Small intestine (tissue), 7 donors: Measurements from ENCODE around the gene COX19. TPM values are rescaled to one million over a fixed set of nuclear protein-coding genes. Genes with fewer than 3 reads are reported as not detected.
A peak's percentile ranks its signal among the peaks of the same experiment; 100 is the strongest.

Source experiments
- DNase-seq, 2 donors: peaks; one replicate each; pipeline versions ENCODE4 v3.0.0 to v3.0.0-alpha.2; 2013
- FAIRE-seq: peaks from 2 replicates; lab custom pipeline; 2012; peaks lifted over from hg19 to GRCh38; lab: Jason Lieb, UNC
- H3K27ac ChIP-seq, 3 donors: one replicate each; pipeline ENCODE4 v1.5.1; 2013; ENCODE audit warnings: low read length in 2 of 3, mild to moderate bottlenecking in 2 of 3, control low read depth in 1 of 3, inconsistent platforms in 1 of 3, low read depth in 1 of 3, moderate library complexity in 1 of 3
- H3K27me3 ChIP-seq, 3 donors: one replicate each; pipeline ENCODE4 v1.6.1; 2013; ENCODE audit warnings: low read length in 3 of 3, inconsistent platforms in 1 of 3; ENCODE audit not compliant: control insufficient read depth in 3 of 3, insufficient read depth in 3 of 3
- H3K36me3 ChIP-seq, 3 donors: one replicate each; pipeline ENCODE4 v1.6.1; 2013; ENCODE audit warnings: low read length in 3 of 3, inconsistent platforms in 1 of 3, low read depth in 1 of 3, mild to moderate bottlenecking in 1 of 3, moderate library complexity in 1 of 3; ENCODE audit not compliant: control insufficient read depth in 3 of 3, insufficient read depth in 2 of 3
- H3K4me1 ChIP-seq, 3 donors: one replicate each; pipeline ENCODE4 v1.6.1; 2013; ENCODE audit warnings: low read length in 2 of 3, inconsistent platforms in 1 of 3, low read depth in 1 of 3, mild to moderate bottlenecking in 1 of 3, moderate library complexity in 1 of 3; ENCODE audit not compliant: control insufficient read depth in 3 of 3, insufficient read depth in 2 of 3
- H3K4me3 ChIP-seq, 3 donors: one replicate each; pipeline ENCODE4 v1.5.1; 2013; ENCODE audit warnings: low read length in 3 of 3, control low read depth in 1 of 3, inconsistent platforms in 1 of 3, low read depth in 1 of 3, mild to moderate bottlenecking in 1 of 3, moderate library complexity in 1 of 3
- H3K9me3 ChIP-seq, 2 donors: one replicate each; pipeline ENCODE4 v1.6.1; 2013; ENCODE audit warnings: low read depth in 1 of 2, low read length in 1 of 2; ENCODE audit not compliant: control insufficient read depth in 2 of 2, insufficient read depth in 1 of 2
- WGBS, 3 donors: extraction: QIAGEN DNeasy Blood & Tissue Kit; methylation state at CpG; one replicate each; pipeline ENCODE4 v1.1.7; 2013; 5-methylcytosine and 5-hydroxymethylcytosine counted together
- polyA plus RNA-seq, 4 donors: library from polyadenylated mRNA; stranded (reverse) in 3 of 4; unstranded in 1 of 4; fragments of 200-250 nt in 3 of 4; fragments of 120-200 nt in 1 of 4; gene quantifications; one replicate each; pipeline versions ENCODE4 v1.2.1 to v1.2.3, GENCODE V29; 2013
- donor health status: healthy with polysubstance abuse.
- donor health status: control.
- donor health status: control.
- donor health status: Bipolar disorder and iron deficiency.
- donor health status: healthy.

The COX19 gene
- polyA plus RNA-seq, 4 donors = 8.9 to 41.6 (median 9.8) TPM

DNA sequence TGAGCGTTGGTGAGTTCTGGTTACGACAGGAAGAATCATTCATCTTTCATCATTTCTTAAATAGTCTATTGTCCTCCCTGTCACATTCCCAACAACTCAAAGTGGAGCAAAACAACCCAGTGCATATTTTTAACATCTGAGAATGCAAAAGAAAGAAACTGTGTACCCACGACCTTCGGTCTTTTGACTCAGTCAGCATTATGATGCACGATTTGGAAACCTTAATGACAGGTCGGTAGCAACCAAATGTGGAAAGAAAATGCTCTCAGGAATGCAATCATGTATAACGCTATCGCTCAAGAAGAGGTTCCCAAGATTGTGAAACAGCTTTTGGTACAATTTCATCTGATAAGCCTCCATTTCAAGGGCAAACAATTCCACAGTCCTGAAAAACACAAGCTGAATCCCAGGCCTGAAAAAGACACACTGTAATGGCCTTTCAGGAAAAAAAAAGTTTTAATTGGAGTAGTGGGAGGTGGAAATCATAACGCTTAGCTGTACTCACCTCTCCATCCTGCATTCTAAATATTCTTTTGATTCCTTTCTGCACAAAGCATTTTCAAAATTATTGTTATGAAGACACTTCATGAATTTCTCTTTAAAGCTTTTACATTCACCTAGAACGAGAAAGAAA, 2.6 kb downstream of the COX19 start:
- H3K36me3 ChIP-seq = peaks cover 6 to 48% (median 11%) of the 10 kb centered on the region in 3 donors
- H3K4me3 ChIP-seq = no peak overlapping the region
- no peaks in the 10 kb centered on the region for H3K27me3 ChIP-seq
- H3K9me3 ChIP-seq = no peaks in the 10 kb centered on the region
- H3K4me1 ChIP-seq = peaks cover 4 to 44% (median 10%) of the 10 kb centered on the region in 3 donors
- 29 to 62% (median 48%) methylated on average over 10 of the region's 10 CpGs for WGBS, 3 donors
- peak overlapping the region in 1 of 3 donors; percentile 52 for H3K27ac ChIP-seq
- DNase-seq (peak; percentile 57 to 61), FAIRE-seq (no peak)

DNA sequence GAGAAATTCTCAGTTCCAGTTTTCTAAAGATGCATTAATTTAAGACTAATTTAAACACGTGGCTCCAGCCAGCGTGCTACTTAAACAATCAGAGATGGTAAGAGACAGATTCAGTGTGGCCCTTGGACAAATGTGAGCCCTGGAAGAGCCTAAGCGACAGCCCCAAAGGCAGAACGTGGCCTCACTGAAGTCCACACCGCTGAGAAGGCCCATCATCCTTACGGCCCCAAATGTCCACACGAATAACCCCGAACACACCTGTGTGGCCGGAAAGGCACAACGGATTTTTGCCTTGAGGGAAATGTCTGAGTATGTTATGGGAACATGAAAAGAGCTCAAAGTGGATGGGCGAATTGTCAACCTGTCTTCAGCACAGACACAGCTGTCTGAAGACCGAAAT, 3.2 kb downstream of the COX19 start:
- WGBS, 3 donors = 82 to 89% (median 89%) methylated on average over 12 of the region's 12 CpGs
- FAIRE-seq = no peak
- H3K4me1 ChIP-seq = peaks cover 4 to 39% (median 10%) of the 10 kb centered on the region in 3 donors

DNA sequence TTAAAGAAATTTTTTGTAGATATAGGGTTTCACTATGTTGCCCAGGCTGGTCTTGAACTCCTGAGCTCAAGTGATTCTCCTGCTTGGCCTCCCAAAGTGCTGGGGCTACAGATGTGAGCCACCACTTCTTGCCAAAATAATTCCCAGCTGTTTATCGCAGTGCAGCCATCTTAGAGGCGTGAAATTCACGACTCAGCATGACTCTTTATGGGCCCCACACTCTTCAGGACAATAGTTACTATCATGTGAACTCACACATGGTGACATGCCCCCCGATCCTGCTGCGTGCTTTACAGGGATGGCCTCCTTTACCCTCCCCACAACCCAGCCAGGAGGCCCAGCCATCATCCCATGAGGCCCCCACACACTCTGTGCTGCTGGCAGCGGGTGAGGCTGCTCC, 4.6 kb downstream of the COX19 start:
- DNase-seq (no peak), FAIRE-seq (no peak)
- peaks cover 0 to 25% (median 8%) of the 10 kb centered on the region in 3 donors for H3K4me1 ChIP-seq
- no peak overlapping the region for H3K27ac ChIP-seq
- H3K4me3 ChIP-seq = no peak overlapping the region
- no peaks in the 10 kb centered on the region for H3K27me3 ChIP-seq
- no peaks in the 10 kb centered on the region for H3K9me3 ChIP-seq
- H3K36me3 ChIP-seq = peaks cover 14 to 65% (median 14%) of the 10 kb centered on the region in 3 donors
- 84 to 93% (median 90%) methylated on average over 6 of the region's 6 CpGs for WGBS, 3 donors

More for the DNA sequence above, 3.2 kb downstream of the COX19 start:
- Histone ChIP-seq H3K4me3 (no peak overlapping the region), H3K27me3 (no peaks in the 10 kb centered on the region), H3K27ac (peak overlapping the region in 1 of 3 donors; percentile 22), H3K9me3 (no peaks in the 10 kb centered on the region), H3K36me3 (peaks cover 11 to 55% (median 11%) of the 10 kb centered on the region in 3 donors)
- DNase-seq = no peak

DNA sequence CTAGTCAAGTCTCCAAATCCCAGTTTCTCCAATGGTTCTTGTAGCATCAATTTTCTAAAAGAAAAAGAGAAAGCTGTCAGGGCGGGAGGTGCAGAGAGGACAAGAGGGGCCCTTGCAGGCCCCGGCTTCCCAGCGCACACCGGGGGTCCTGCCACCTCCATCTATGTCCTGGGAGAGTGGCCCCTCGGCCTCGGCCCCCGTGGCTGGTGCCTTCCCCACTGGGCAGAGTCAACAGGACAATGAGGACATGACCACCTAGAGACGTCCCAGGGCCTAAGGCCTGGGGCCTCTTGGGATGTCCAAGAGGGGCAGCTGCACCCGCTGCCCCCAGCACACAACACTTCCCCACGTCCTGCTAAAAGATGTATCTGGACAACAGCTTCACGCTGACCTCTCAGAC, 5.9 kb downstream of the COX19 start:
- Histone ChIP-seq H3K4me1 (peaks cover 0 to 28% (median 8%) of the 10 kb centered on the region in 3 donors), H3K36me3 (peaks cover 14 to 72% (median 14%) of the 10 kb centered on the region in 3 donors), H3K9me3 (no peaks in the 10 kb centered on the region), H3K4me3 (no peak overlapping the region), H3K27ac (no peak overlapping the region), H3K27me3 (no peaks in the 10 kb centered on the region)
- FAIRE-seq = no peak
- 88 to 93% (median 92%) methylated on average over 11 of the region's 11 CpGs for WGBS, 3 donors
- DNase-seq = no peak

DNA sequence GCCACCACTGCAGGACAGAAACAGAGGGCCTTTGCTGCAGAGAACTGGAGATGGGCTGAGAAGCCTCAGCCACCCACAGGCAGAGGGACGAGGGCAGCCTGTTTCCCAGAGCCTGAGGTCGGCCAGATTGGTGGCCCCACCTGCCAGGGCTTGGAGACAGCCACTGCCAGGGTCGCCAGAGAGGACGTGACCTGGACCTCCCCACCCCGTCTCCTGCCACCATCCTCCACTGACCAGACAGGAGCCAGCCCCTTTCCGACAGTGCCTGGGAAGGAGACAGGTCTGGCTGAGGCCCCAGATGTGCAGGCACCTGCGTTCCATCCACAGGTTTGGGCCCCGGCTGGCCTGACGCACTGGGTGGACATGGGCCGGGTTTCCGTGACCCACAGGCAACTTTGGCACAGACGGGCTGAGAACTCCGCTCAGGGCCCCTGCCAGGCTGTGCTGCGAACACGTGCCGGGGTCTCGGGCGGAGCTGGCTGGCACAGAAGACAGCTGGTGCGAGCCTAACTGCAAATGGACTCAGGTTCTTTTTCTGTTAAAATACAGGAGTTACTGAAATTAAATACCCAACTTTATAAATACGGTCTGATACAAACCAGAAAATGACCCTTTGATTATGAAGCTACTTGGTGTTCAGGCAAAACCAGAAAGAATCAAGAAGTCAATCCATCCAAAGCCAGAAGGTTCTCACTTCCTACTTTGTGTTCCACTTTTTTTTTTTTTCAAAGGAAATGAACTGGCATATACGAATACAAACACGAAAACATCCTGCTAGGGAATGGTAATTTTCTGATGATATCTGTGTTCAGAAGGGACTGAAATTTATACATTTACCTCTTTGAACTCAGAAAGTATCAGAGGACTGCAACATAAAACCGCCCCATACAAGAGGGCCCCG, 6.9 kb downstream of the COX19 start:
- H3K27ac ChIP-seq = no peak overlapping the region
- 88 to 92% (median 90%) methylated on average over 22 to 24 of the region's 24 CpGs for WGBS, 3 donors
- no peaks in the 10 kb centered on the region for H3K27me3 ChIP-seq
- H3K36me3 ChIP-seq = peaks cover 14 to 70% (median 14%) of the 10 kb centered on the region in 3 donors
- H3K9me3 ChIP-seq = no peaks in the 10 kb centered on the region
- H3K4me1 ChIP-seq = peaks cover 0 to 32% (median 5%) of the 10 kb centered on the region in 3 donors
- H3K4me3 ChIP-seq = no peak overlapping the region
- no peak for FAIRE-seq
- DNase-seq = no peak

DNA sequence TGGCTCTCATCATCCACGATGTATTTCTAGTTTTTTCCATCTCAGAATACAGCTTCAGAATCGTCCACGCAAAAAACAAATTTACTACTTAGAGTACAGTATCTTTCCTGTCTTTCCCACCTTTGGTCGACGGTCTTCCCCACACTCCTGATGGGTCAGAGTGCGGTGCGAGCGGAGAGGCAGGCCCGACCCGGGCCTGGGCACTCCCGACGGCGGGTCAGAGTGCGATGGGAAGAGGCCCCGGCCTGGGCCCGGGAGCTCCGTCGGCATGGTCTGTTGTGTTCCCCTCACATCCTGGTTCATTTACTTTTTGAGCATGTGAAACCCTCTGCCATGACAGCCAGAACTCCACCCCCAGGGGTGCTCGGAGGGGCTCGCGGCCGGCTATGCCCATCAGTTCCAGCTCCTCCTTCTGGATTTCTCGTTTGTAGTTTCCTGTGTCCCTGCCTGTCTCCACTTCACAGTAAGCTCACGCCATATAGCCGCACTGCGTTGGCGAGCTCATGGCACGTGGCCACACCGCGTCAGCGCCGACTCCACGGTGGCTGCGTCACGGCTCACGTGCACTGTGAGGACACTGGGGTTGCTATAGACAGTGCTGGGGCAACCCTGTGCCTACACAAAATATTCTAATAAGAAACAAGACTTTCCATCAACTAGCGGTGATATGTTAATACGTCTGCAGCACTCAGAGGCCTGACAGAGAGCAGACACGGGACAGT, 7.8 kb downstream of the COX19 start:
- no peak overlapping the region for H3K4me3 ChIP-seq
- FAIRE-seq (no peak), DNase-seq (no peak)
- no peaks in the 10 kb centered on the region for H3K27me3 ChIP-seq
- peaks cover 0 to 29% (median 0%) of the 10 kb centered on the region in 3 donors for H3K4me1 ChIP-seq
- 88 to 91% (median 89%) methylated on average over 39 of the region's 39 CpGs for WGBS, 3 donors
- H3K36me3 ChIP-seq = peaks cover 11 to 67% (median 13%) of the 10 kb centered on the region in 3 donors
- H3K9me3 ChIP-seq = peaks cover 0 to 2% of the 10 kb centered on the region in 2 donors
- no peak overlapping the region for H3K27ac ChIP-seq

DNA sequence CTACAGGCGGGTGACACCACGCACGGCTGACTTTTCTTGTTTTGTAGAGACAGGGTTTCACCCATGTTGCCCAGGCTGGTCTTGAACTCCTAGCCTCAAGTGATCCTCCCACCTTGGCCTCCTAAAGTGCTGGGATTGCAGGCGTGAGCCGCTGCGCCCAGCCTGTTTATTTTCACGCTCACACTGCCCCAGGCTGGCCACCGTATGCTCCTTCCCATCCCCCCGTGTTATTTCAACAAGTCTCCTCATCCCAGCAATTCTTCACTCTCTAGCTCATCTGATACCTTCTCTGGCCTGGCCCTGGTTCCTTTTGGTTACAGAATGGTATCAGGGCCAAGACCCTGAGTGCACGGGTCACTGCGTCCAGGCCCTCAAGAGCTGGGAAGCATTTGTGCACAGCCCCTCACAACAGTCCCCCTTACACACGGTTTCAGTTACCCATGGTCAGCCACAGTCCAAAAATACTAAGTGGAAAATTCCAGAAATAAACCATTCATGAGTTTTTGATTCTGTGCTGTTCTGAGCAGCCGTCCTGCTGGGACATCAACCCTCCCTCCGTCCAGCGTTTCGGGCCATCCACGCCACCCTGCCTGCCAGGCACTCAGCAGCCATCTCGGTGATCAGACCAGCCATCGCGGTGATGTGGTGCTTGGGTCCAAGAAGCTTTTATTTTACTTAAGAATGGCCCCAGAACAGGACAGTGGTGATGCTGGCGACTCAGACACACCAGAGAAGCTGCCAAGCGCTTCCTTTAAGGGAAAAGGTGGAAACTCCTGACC, 8.9 kb downstream of the COX19 start:
- Histone ChIP-seq H3K27ac (no peak overlapping the region), H3K4me1 (peaks cover 0 to 22% (median 0%) of the 10 kb centered on the region in 3 donors), H3K27me3 (no peaks in the 10 kb centered on the region), H3K36me3 (peaks cover 11 to 58% (median 11%) of the 10 kb centered on the region in 3 donors), H3K9me3 (peaks cover 0 to 8% of the 10 kb centered on the region in 2 donors), H3K4me3 (no peak overlapping the region)
- 82 to 87% (median 84%) methylated on average over 22 of the region's 22 CpGs for WGBS, 3 donors
- FAIRE-seq = no peak
- DNase-seq = no peak
